Measurements from ENCODE around the gene ZNF524. TPM values are rescaled to one million over a fixed set of nuclear protein-coding genes. Genes with fewer than 3 reads are reported as not detected.
"Not testable (repeated sequence)": the region's sequence is repeated elsewhere in the genome, so short reads cannot be mapped to it uniquely, and the experiment has no call there.

The ZNF524 gene
- polyA plus RNA-seq, 1 donor: 10.9 TPM

DNA sequence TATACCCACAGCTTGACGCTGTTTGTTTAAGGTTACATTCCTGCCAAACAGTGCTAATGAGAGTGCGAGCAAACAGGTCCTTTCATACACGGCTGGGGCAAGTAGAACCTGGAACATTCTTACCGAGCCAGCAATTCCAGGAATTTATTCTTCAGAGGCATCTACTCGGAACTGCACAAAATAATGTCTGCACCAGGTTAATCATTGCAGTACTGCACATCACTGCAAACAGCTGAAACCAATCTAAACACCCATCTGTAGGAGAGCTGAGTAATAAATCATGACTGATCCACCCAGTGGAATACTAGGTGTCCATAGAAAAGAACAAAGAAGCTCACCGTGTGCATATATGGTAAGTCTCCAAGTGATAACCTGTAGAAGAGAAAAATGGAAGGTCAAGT is 18.3 kb upstream of the ZNF524 start:
- no peak for DNase-seq

DNA sequence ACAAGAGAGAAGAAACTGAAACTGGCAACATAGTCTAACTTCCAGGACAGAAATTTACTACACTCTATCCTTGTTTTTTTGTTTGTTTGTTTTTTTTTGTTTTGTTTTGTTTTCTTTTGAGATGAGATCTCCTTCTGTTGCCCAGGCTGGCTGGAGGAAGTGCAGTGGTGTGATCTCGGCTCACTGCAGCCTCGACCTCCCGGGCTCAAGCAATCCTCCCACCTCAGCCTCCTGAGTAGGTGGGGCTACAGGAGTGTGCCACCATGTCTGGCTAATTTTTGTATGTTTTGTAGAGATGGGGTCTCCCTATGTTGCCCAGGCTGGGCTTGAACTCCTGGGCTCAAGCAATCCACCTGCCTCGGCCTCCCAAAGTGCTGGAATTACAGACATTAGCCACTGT is 17.8 kb upstream of the ZNF524 start:
- DNase-seq: not testable (repeated sequence)

DNA sequence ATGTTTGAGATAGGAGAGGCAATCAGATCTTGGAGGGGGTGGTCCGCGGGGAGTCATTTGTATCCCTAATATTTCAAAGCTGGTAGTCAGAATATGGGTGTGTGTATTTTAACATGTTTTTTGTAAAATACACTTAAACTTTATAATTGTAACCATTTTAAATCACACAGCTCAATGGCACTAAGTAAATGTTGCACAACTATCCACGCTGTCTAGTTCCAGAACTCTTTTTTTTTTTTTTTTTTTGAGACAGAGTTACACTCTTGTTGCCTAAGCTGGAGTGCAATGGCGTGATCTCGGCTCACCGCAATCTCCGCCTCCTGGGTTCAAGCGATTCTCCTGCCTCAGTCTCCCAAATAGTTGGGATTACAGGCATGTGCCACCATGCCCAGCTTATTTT is 16.2 kb upstream of the ZNF524 start:
- DNase-seq: not testable (repeated sequence)

DNA sequence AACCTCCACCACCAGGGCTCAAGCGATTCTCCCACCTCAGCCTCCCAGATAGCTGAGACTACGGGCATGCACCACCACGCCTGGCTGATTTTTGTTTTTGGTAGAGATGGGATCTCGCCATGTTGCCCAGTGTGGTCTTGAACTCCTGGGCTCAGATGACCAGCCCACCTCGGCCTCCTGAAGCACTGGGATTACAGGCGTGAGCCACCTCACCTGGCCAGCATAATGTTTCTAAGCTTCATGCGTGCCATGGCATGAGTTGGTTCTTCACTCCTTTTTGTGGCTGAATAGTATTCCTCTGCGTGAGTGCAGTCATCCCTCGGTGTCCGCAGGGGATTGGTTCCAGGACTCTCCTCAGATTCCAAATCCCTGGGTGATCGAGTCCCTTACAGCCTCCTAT is 15.2 kb upstream of the ZNF524 start:
- DNase-seq: no peak

DNA sequence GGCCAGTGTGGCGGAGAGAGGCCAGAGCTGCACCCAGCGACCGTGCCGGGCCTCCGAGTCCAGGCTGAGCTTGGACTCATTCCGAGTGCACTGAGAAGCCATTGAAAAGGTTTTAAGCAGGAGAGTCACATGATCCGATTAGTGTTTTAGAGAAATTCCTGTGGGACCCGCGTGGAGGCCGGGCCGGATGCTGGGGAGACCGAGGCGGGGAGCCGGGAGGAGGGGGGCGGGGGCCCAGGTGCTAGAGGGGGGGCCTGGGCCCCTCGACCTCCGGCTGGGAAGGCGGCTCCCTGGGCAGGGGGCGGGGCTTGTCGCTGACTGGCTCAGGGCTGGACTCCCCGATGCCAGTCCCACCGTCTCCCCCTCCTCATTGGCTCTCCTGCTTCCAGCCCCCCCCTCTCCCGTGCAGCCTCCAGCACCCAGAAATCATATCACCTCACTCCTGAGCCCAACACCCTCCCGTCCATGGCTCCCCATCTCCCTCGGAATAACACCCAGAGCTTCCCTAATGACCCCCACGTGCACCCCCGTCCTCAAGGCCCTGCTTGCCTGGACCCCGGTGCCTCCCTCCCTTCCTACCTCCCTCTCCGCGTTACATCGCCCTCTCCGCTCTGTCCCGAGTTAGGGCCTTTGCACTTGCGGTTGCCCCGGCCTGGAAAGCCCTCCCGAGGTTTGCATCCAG is 14.3 kb upstream of the ZNF524 start:
- DNase-seq: peak; percentile 86

DNA sequence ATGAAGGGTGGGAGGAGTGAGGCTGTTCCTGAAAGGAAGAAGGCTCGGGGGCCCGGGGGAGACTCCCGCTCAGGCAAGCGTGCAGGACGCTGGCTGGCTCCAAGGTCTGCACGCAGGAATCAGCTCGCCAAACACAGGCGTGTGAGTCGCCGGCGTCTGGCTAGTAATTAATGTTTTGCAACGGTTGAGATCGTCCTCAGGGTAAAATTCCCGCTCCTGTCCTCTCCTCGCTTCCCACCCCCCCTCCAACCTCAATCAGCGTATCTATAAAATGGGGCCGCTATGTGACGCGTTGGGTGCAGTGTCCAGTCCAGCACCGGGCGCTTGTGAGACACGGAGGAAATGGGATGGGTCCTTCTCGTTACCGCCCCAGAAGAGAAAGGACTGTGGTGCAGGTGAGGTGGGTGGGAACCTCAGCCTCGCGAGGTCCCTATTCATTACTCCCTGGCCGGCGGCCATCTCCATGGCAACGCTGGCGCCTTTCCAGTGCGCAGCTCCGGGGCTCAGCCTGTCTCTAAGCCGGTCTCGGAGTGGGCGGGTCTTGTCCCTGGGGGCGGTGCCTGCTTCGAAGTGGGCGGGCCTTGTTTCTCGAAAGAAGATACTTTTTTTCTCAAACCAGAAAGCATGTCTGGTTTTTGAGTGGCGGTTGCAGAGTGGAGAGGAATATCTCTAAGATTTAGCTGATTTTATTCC is 13.0 kb upstream of the ZNF524 start:
- DNase-seq: peak; percentile 89

DNA sequence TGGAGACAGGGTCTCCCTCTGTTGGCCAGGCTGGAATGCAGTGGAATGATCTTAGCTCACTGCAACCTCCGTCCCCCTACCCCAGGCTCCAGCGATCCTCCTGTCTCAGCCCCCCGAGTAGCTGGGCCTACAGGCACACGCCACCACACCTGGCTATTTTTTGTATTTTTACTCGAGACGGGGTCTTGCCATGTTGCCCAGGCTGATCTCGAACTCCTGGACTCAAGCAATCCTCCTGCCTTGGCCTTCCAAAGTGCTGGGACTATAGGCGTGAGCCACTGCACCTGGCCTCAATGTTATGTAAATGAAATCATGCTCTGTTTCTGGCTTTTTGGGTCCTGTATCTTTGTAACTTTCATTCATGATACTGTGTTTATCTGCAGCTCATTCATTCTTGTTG is 11.3 kb upstream of the ZNF524 start:
- DNase-seq: no peak

DNA sequence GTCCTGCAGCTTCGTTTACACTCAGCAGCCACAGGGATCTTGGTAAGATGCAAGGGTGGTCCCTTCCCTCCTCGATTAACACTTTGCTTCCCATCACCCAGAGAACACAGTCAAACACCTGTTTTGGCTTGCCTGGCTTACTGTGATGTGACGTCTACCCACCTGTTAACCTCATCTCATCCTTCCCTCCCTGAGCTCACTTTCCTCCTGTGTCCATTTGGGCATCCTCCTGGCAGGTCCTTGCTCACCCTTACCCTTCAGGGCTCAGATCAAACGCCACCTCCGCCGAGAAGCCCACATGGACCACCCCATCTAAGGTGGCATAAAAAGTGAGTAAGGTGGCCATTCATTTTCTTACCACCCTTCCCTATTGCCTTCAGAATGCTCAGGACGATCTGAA is 10.0 kb upstream of the ZNF524 start:
- DNase-seq: no peak

DNA sequence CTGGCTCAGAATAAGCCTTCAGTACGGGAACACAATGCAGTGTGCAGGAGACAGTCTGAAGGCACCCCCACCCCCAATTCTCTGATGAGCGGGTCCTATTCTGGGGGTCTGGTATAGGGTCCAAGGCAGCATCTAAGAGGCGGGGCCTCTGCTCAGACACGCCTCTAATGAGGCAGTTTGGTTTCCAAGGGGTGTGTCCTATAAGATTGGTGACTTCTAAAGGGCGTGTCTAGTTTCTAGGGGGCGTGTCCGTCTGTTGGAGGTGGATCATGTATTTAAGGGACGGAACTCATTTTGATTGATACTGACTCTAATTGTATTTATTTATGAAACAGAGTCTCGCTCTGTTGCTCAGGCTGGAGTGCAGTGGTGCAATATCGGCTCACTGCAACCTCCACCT is 9.5 kb upstream of the ZNF524 start:
- no peak for DNase-seq

DNA sequence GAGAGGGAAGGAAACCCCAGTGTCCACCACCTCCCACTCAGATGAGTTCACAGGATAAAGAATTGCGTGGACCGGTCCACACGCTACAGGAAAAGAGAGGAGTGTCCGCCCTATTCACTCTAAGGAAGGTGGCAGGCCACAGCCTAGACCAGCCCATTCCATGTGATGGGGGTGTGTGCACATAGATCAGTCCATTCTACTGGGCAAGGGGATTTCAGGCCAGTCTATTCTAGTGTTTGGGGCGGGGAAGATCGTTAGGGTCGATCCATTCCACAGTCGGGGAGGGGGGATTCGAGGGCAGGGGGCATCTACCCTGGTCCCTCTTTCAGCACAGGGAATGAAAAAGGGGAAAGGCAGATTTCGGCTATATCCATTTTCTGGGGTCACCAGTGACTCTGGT is 8.5 kb upstream of the ZNF524 start:
- DNase-seq: no peak

DNA sequence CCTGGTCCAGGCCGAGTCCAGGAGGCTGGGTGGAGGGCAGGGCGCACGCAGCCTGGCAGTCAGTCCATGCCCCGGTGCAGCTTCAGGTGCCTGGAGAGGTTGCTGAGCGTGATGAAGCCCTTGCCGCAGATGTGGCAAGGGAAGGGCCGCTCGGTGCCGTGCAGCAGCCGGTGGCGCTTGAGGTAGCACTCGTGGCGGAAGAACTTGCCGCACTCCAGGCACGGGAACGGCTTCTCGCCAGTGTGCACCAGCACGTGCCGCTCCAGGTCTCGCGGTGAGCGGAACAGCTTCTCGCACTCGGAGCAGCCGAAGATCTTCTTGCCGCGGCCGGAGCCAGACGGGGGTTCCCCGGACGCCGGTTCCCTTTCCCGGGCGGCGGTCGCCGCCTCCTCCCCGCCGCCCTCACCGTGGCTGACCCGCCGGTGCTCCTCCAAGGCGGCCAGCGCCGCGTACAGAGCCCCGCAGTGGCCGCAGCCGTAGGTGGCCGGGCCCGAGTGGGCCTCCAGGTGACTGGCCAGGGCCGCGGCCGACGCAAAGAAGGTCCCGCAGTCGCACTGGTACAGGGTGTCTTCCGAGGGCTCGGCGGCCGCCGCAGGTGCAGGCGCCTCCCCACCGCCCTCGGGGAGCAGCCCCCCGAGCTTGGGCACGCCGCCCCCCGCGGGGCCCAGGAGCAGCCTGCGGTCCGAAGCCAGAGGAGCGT is 7.5 kb upstream of the ZNF524 start:
- no peak for DNase-seq

DNA sequence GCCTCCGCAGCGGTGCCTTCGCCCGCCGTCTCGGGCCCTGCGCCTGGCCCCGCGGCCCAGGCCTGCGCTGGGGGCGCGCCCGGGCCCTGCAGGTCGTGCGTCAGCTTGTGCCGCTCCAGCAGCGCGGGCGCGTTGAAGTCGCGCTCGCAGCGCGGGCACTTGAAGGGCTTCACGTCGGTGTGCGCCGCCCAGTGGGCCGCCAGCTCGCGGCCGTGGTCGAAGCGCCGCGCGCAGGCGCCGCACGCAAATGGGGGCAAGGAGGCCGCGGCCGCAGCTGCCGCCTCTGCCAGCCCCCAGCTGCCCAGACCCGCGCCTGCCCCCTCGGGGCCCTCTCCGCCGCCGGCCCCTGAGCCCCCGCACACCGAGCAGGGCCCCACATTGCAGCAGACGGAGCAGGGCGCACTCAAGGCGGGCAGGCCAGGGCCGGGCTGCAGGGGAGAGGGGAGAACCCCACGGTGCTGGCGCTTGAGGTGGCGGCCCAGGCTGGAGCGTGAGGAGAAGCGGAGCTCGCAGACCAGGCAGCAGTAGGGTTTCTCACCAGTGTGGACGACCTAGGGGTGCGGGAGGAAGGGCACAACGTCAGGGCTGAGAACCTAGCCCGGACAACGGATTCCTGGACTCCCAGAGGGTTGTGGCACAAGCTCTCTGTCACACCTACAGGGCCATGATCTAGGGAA is 6.9 kb upstream of the ZNF524 start:
- no peak for DNase-seq

DNA sequence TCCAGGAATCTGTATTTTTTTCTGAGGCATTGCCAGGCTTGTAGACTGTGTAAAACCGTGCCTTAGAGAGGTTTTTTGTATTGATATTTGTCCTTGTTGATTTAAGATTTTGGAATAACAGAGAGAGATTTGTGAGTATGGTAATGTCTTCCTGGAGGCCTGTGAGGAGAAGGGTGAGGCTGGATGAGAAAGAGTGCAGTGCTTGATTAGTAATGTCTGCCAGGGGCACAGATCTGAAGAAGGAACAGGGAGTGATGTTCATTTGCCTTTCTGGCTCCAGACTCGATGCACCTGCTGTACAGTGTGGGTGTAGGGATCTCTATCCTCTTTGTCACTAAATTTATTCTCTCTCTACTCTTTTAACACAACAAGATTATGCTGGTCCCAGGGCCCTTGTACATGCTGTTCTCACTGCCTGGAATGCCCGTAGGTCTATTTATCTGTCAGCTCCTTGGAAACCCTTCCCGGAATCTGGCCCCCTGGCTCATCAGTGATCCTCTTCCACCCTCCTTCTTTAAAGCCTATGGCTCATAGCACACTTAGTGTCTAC is 5.0 kb upstream of the ZNF524 start:
- DNase-seq: no peak

DNA sequence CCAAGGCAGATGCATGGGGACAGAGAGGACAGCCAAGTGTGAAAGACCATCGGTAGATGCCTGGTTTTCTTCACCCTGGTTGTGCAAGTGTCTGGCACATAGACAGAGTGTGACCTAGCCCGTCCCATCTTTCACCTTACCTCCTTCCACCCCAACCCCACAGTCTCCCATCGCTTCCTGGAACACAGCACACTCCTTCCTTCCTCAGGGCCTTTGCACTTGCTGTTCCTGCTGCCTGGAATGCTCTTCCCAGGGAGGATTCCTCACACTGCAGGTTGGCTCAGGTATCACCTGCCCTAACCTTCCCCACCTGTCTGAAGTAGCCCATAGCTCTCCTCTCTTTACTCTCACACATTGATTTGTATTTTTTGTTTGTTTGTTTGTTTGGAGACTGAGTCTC is 3.8 kb upstream of the ZNF524 start:
- DNase-seq: no peak

DNA sequence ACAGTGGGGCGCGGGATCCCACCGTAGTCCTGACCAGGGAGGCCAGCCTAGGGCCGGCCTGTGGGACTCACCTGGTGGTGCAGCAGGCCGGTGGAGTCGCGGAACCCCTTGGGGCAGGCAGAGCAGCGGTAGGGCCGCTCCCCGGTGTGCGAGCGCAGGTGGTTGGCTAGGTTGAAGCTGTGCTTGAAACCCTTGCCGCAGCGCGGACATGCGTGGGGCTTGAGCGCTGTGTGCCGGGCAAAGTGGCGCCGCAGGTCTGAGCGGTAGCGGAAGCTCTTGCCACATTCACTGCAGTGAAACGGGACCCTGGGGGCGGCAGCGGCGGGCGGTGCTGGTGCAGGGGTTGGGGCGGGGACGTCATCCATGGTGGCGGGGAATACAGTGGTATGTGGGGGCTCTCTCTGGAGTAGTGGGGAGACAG is 2.6 kb upstream of the ZNF524 start:
- DNase-seq: no peak

DNA sequence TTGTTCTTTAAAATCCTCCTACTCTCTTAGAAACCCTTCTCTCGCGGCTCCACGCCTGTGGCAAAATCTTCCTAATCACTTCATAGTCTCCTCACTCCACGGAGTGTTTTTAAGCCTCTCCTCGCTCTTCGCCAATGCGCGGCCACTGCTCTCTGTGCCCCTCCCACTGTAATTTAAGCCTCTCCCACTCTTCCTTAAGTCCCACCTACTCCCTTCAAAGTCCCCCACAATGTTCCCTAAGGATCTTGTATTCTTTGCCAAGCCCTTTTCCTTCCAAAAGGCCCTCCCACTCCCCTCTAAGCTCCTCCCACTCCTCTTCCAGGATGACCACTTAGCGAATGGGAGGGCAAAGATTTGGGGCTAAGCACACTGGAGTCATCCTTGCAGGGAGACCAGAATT is 2.1 kb upstream of the ZNF524 start:
- DNase-seq: no peak

DNA sequence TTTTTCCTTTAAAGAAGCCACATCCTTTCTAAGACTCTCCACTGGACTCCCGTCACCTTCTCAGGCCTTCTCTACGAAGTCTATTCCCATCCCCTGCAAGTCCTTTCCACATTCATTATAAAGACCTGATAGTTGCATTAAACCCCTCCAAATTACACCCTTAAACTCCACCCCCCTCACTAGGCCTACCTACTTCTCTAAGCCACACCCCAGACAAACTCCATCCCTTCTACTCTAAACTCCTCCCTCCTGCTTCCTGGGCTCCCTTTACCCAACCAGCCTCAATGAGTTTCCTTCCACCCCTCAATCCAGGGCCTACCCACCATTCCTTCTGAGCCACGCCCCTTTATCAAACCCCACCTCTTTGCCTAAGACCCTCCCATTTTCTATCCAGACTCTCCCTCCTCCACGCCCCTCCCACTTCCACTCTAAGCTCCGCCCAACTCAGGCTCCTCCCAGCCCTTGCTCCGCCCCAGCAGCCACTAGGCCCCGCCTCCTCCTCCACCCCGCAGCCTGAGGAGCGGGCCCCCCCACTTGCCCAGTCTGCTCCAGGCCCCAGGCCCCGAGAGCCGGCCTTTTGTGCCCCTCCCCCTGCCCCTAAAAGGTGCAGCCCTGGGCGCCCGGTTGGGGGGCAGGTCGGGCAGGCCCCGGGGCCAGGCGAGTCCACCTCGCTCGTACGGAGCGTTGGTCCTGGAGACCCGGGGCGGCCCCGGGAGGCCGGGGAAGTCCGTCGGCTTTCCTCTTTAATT is 1.2 kb upstream of the ZNF524 start:
- peak; percentile 87 for DNase-seq

DNA sequence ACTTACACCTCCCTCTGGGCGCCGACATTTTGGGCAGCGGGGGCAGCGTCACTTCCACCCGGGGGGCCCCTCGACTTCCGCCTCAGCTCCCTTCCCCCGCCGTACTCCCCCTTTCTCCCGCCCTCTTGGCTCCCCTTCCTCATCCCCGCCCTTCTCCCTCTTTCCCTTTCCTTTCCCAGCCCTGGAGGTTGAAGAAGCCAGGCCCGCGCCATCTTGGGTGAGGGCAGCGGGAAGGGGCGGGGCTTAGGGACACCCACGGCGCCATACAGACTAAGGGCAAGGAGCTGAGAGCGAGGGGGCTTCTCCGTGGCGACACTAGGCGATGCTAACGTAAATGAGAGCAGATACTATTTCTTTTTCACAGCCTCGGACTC is 633 bp upstream of the ZNF524 start, which contains the start of gene FIZ1:
Gene FIZ1 (minus strand): TSS at position 50 of the 374 bp plus-strand sequence. CDS start 1,652 bp downstream, outside the sequence.
- DNase-seq: peak; percentile 99

DNA sequence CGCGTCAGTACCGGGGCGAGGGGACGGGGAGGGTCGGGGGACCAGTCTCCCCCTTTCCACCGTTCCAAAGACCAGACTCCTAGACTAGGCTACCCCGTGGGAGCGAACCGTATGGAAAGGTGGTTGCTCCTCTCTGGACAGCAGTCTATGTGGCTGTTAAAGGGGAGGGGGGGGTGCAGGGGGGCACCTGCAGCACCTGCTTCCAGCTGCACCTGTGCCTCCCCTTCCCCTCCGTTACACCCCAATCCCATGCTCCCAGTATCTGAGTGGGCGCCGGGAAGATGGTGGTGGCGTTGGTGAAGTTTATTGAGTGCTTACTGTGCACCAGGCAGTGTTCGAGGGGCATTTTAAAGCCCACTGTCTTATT is 557 bp downstream of the ZNF524 start:
- DNase-seq: no peak

DNA sequence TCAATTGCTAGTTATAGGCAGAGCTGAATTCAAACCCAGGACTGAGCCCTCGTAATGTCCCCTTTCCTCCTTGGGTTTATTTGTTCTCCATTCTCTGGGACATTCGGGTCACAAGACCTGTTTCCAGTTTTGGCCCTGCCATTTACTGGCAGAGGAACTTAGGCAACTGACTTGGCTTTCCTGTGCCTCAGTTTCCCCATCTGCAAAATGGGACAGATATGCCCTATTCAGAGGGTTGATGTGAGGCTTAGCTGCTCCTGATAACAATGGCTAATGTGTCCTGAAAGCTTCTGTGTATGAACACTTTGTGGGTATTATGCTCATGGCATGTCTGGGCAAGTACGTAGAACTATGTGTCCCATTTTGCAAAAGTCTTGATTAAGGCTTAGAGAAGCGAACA is 996 bp downstream of the ZNF524 start:
- no peak for DNase-seq

DNA sequence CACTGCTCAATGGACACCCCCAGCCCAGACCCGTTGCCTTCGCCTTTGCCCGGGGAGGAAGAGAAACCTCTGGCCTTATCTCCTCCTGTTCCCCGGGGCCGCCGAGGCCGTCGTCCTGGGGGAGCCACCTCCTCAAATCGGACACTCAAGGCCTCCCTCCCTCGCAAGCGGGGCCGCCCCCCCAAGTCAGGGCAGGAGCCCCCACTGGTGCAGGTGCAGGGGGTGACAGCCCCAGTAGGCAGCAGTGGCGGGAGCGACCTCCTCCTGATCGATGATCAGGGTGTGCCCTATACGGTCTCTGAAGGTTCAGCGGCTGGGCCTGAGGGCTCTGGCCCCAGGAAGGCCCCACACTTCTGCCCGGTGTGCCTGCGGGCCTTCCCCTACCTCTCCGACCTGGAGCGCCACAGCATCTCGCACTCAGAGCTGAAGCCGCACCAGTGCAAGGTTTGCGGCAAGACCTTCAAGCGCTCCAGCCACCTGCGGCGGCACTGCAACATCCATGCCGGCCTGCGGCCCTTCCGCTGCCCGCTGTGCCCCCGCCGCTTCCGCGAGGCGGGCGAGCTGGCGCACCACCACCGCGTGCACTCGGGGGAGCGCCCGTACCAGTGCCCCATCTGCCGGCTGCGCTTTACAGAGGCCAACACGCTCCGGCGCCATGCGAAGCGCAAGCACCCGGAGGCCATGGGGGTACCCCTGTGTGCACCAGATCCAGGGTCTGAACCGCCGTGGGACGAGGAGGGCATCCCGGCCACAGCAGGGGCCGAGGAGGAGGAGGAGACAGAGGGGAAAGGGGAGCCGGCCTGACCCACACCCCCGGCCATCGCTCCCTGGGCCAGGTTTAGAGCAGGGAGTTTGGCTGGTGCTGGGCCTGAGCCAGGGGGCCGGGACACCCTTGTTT is 2.3 kb downstream of the ZNF524 start:
- DNase-seq: no peak

Measured in hindlimb muscle (tissue), 1 donor.